Activated naive CD8-positive, alpha-beta T cell treated with anti-CD3 and anti-CD28 coated beads for 36 hours (primary cell): Measurements from ENCODE around the gene DACT2. TPM values are rescaled to one million over a fixed set of nuclear protein-coding genes. Genes with fewer than 3 reads are reported as not detected.

Experiments used
- DNase-seq: peaks from one replicate; pipeline ENCODE4 v3.0.0; 2021
- H3K27ac Mint-ChIP-seq: one replicate; pipeline ENCODE4 v1.8.0; 2022; ENCODE audit warnings: mild to moderate bottlenecking, moderate library complexity, mixed read lengths
- H3K27me3 Mint-ChIP-seq: one replicate; pipeline ENCODE4 v1.8.0; 2022; ENCODE audit warnings: mild to moderate bottlenecking, mixed read lengths
- H3K36me3 Mint-ChIP-seq: one replicate; pipeline ENCODE4 v1.8.0; 2021; ENCODE audit warnings: mild to moderate bottlenecking, mixed read lengths
- H3K4me1 Mint-ChIP-seq: one replicate; pipeline ENCODE4 v1.8.0; 2021; ENCODE audit warnings: mixed read lengths
- H3K4me3 Mint-ChIP-seq: one replicate; pipeline ENCODE4 v1.8.0; 2022; ENCODE audit warnings: mild to moderate bottlenecking, moderate library complexity, mixed read lengths
- H3K9me3 Mint-ChIP-seq: one replicate; pipeline ENCODE4 v1.8.0; 2022; ENCODE audit warnings: mixed read lengths
- total RNA-seq, 2 experiments: library from RNA; stranded (reverse); gene quantifications; one replicate each; pipeline ENCODE4 v1.2.3, GENCODE V29; 2021

The DACT2 gene
- total RNA-seq, 2 experiments from 2014 or later = not detected

- Mint-ChIP-seq H3K9me3 (no peaks in the 10 kb centered on the region), H3K27me3 (peaks cover 8% of the 10 kb centered on the region), H3K27ac (no peak overlapping the region), H3K4me3 (no peak overlapping the region), H3K4me1 (no peaks in the 10 kb centered on the region), H3K36me3 (no peaks in the 10 kb centered on the region)
- no peak for DNase-seq
These were observed 53.5 kb downstream of the DACT2 start for GRCh38 chr6:168265827-168266815.

DNA sequence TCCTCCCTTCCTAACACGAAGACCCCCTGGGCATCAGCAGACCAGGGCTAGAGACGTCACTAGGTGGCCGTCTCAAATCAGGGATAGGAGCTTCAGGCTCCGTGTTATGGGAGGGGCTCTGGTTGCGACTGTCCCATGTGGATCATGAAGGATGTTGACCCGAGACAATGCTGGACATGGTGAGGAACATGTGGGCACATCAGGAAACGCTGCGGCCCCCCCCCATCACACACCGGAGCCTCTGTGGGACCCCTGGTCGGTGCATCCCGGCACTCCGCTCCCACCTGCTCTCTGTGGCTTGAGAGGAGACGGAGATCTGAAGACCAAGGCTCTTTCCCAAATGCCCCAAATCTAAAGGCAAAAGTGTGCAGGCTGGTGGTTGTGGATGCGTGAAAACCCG is 54.2 kb downstream of the DACT2 start:
- DNase-seq = no peak
- Mint-ChIP-seq H3K4me3 (no peak overlapping the region), H3K36me3 (no peaks in the 10 kb centered on the region), H3K9me3 (no peaks in the 10 kb centered on the region), H3K27me3 (peaks cover 8% of the 10 kb centered on the region), H3K27ac (no peak overlapping the region), H3K4me1 (no peaks in the 10 kb centered on the region)

DNA sequence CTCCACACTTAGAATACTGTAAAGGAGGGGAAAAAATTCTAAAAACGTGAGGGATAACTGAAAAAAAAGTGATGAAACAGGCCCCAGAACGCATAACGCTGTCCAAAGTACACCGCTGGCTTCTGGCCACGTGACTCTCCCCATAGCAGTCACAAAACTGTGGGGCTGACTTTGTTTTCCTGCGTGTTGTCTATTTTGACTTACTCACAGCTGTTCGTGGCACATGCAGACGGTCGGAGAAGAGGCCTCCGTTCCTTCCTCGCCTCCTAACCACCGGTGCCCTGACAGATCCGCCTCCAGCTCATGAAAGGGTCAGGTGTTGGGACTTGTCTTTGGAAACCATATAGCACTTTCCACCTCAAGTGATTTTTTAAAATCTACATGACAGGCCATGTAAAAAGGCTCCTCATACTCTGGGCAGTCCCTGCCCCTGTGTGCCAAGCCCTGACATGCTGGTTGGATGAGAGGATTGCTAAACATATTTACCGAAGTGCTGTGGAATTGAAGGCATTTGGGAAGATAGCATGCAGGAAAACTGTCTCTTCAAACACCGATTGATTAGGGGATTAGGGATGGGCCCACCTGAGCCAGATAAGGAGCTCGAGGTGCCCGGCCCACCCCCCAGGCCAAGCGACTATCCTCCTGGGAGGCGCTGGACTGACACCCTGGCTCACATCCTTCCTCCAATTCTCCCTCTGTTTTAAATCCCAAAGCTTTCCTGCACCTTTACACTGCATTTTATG is 54.8 kb downstream of the DACT2 start:
- no peak for DNase-seq
- peaks cover 8% of the 10 kb centered on the region for H3K27me3 Mint-ChIP-seq
- no peak overlapping the region for H3K4me3 Mint-ChIP-seq
- H3K27ac Mint-ChIP-seq = no peak overlapping the region
- H3K9me3 Mint-ChIP-seq = no peaks in the 10 kb centered on the region
- H3K4me1 Mint-ChIP-seq = no peaks in the 10 kb centered on the region
- H3K36me3 Mint-ChIP-seq = no peaks in the 10 kb centered on the region

DNA sequence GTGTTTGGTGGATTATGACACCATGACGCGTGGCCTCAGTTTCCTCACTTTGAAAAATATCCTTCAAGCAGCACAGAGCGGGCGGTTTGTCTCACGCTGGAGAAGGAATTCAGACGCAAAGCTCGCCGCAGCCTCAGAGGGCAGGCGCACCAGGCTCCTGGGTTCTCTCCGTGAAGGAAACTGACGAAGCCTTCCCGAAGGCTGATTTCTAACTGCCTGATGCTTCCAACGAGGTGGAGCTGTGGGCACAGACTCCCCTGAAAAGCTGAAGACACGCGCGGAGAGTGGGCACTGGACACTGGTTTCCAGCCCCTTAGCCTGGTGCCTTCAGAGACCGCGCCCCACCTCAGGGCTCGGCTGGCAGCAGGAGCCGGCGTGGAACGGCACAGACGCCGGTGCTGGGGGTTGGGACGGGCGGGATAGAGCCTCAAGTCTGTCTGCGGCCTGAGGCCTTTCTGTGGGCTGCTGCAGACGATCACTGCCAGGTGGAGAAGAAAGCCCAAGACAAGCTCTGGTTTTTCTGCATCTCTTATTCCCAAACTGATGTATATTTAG is 56.1 kb downstream of the DACT2 start:
- no peak overlapping the region for H3K4me3 Mint-ChIP-seq
- no peak overlapping the region for H3K27ac Mint-ChIP-seq
- no peaks in the 10 kb centered on the region for H3K36me3 Mint-ChIP-seq
- H3K27me3 Mint-ChIP-seq = peaks cover 8% of the 10 kb centered on the region
- no peaks in the 10 kb centered on the region for H3K9me3 Mint-ChIP-seq
- no peaks in the 10 kb centered on the region for H3K4me1 Mint-ChIP-seq
- no peak for DNase-seq

DNA sequence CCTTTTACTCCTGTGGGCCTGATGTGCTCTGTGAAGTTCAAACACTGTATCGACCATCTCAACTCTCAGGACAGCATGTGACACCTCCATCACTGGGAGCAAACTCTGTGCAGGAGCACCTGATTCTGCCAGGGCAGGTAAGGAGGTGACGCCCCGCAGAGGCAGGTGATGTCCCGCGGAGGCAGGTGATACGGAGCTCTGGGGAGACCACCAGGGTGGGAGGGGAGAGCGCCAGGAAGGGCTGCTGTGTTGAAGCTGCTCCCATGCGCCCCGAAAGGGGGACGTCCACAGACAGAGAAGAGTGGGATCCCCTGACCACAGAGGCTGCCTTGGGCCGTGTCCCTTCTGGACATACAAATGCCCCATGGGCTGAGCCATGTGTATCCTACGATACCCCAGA is 58.3 kb downstream of the DACT2 start:
- Mint-ChIP-seq H3K9me3 (peaks cover 4% of the 10 kb centered on the region), H3K4me1 (no peaks in the 10 kb centered on the region), H3K27ac (no peak overlapping the region), H3K36me3 (no peaks in the 10 kb centered on the region), H3K4me3 (no peak overlapping the region), H3K27me3 (peaks cover 3% of the 10 kb centered on the region)
- DNase-seq = no peak

DNA sequence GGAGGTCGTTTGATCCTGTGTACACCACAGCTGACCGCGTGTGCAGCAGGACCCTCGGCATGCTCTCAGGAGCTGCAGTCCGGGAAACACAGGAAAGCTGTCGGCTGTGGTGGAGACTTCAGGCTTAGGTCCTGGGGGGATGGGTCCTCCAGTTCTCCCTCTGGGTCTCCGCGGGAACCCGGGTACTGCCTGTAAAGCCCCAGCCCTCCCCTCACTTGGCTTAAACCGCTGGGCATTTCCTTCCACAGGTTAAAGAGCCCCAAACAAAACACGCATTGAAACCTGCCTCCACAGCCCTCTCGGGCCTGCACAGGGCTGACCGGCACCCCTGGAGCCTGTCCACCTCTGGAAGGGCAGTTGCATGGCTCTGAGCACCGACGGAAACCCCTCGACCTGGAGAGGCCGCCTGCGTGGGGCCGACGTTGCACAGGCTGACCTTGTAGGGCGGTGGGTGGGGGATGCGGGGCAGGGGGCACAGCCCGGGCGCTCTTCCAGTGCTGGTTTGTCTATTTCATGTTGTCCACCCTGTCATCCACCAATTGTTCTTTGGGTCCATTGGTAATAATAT is 59.1 kb downstream of the DACT2 start:
- Mint-ChIP-seq H3K36me3 (no peaks in the 10 kb centered on the region), H3K4me3 (no peak overlapping the region), H3K4me1 (no peaks in the 10 kb centered on the region), H3K9me3 (peaks cover 7% of the 10 kb centered on the region), H3K27ac (no peak overlapping the region), H3K27me3 (peaks cover 3% of the 10 kb centered on the region)
- no peak for DNase-seq

GRCh38 chr6:168258795-168259194 is 60.8 kb downstream of the DACT2 start:
- no peaks in the 10 kb centered on the region for H3K4me1 Mint-ChIP-seq
- no peaks in the 10 kb centered on the region for H3K36me3 Mint-ChIP-seq
- H3K27ac Mint-ChIP-seq = no peak overlapping the region
- H3K27me3 Mint-ChIP-seq = peaks cover 8% of the 10 kb centered on the region
- no peak overlapping the region for H3K4me3 Mint-ChIP-seq
- peaks cover 14% of the 10 kb centered on the region for H3K9me3 Mint-ChIP-seq
- DNase-seq = no peak

DNA sequence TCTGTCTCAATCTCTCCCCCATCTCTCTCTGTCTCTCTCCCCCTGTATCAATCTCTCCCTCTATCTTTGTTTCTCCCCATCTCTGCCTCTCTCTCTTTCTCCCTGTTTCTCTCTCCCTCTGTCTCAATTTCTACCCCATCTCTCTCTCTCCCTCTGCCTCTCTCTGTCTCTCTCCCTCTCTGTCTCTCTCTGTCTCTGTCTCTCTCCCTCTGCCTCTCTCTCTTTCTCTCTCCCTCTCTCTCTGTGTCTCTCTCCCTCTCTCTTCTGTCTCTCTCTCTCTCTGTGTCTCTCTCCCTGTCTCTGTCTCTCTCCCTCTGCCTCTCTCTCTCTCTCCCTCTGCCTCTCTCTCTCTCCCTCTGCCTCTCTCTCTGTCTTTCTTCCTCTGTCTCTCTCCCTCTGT is 62.6 kb downstream of the DACT2 start:
- peaks cover 8% of the 10 kb centered on the region for H3K27me3 Mint-ChIP-seq
- no peak overlapping the region for H3K27ac Mint-ChIP-seq
- H3K9me3 Mint-ChIP-seq = peaks cover 14% of the 10 kb centered on the region
- no peaks in the 10 kb centered on the region for H3K36me3 Mint-ChIP-seq
- no peak for DNase-seq
- no peaks in the 10 kb centered on the region for H3K4me1 Mint-ChIP-seq
- H3K4me3 Mint-ChIP-seq = no peak overlapping the region

Other genes with a start within 250 kb of the DACT2 start
- gene FRMD1, start 240.6 kb downstream of the DACT2 start, total RNA-seq = not detected
- gene SMOC2, start 121.4 kb upstream of the DACT2 start, total RNA-seq = not detected